HEK293 (cell line): ENCODE measurements around the gene ATG2A.
A peak's percentile ranks its signal among the peaks of the same experiment; 100 is the strongest.

ENCODE experiments used
- CTCF ChIA-PET: fragments of 350-600 bp; formaldehyde crosslinking; extraction: SDS; loops from one replicate; lab custom pipeline; 2021; ENCODE audit warnings: antibody characterized with exemption; lab: Yijun Ruan, JAX
- POLR2A ChIA-PET: fragments of 300-600 bp; formaldehyde crosslinking; extraction: SDS; loops from one replicate; lab custom pipeline; 2020; ENCODE audit warnings: antibody characterized with exemption, inconsistent platforms; lab: Yijun Ruan, JAX
- H3K27ac ChIP-seq: fragments of 200-500 bp; sonication (Bioruptor generic); 2 replicates; pipeline ENCODE4 v1.5.1; 2014; ENCODE audit warnings: low read depth, low read length, control low read depth, inconsistent platforms; ENCODE audit errors: extremely low read depth
- H3K36me3 ChIP-seq, 2 experiments: fragments of 200-500 bp in 1 of 2; sonication (Bioruptor generic) in 1 of 2; 1 replicate in 1 of 2; 2 replicates in 1 of 2; pipeline ENCODE4 v1.5.1; 2014 to 2017; ENCODE audit warnings: inconsistent platforms in 2 of 2, low read length in 2 of 2; ENCODE audit not compliant: control insufficient read depth in 2 of 2, insufficient read depth in 1 of 2
- H3K4me1 ChIP-seq: fragments of 200-500 bp; sonication (Bioruptor generic); 2 replicates; pipeline ENCODE4 v1.5.1; 2014; ENCODE audit warnings: mild to moderate bottlenecking, low read length, inconsistent platforms; ENCODE audit not compliant: control insufficient read depth, insufficient read depth
- H3K4me3 ChIP-seq: 2 replicates; pipeline ENCODE4 v1.5.1; 2011; ENCODE audit warnings: low read depth, mild to moderate bottlenecking, control low read depth, low read length, moderate library complexity
- H3K9me3 ChIP-seq: fragments of 200-500 bp; sonication (Bioruptor generic); 2 replicates; pipeline ENCODE4 v1.5.1; 2014; ENCODE audit warnings: low read depth, low read length, inconsistent platforms; ENCODE audit not compliant: control insufficient read depth, insufficient read depth
- CTCF ChIP-seq: fragments of 450-650 bp; formaldehyde crosslinking; IDR thresholded peaks from 2 replicates; pipeline ENCODE4 v1.5.1; 2016; ENCODE audit warnings: missing biosample characterization, missing genetic modification characterization
- GLIS1 ChIP-seq: fragments of 450-650 bp; formaldehyde crosslinking; IDR thresholded peaks from 2 replicates; pipeline ENCODE4 v1.5.1; 2016; ENCODE audit warnings: missing biosample characterization, missing genetic modification characterization
- GLIS2 ChIP-seq: fragments of 450-650 bp; formaldehyde crosslinking; IDR thresholded peaks from 2 replicates; pipeline ENCODE4 v1.5.1; 2016; ENCODE audit warnings: missing biosample characterization, missing genetic modification characterization
- KLF1 ChIP-seq: fragments of 450-650 bp; formaldehyde crosslinking; IDR thresholded peaks from 2 replicates; pipeline ENCODE4 v1.5.1; 2016; ENCODE audit warnings: missing biosample characterization, missing genetic modification characterization
- KLF17 ChIP-seq: fragments of 450-650 bp; formaldehyde crosslinking; IDR thresholded peaks from 2 replicates; pipeline ENCODE4 v1.5.1; 2016; ENCODE audit warnings: missing biosample characterization, missing genetic modification characterization
- KLF8 ChIP-seq: fragments of 450-650 bp; formaldehyde crosslinking; IDR thresholded peaks from 2 replicates; pipeline ENCODE4 v1.5.1; 2016; ENCODE audit warnings: missing biosample characterization, missing genetic modification characterization
- KLF9 ChIP-seq: fragments of 450-650 bp; formaldehyde crosslinking; IDR thresholded peaks from 2 replicates; pipeline ENCODE4 v1.5.1; 2016; ENCODE audit warnings: missing biosample characterization, missing genetic modification characterization, low read depth
- PATZ1 ChIP-seq: fragments of 450-650 bp; formaldehyde crosslinking; IDR thresholded peaks from 2 replicates; pipeline ENCODE4 v1.5.1; 2016; ENCODE audit warnings: missing biosample characterization, missing genetic modification characterization
- SP3 ChIP-seq: fragments of 450-650 bp; formaldehyde crosslinking; IDR thresholded peaks from 2 replicates; pipeline ENCODE4 v1.5.1; 2016; ENCODE audit warnings: missing biosample characterization, missing genetic modification characterization
- ZBTB11 ChIP-seq: fragments of 450-650 bp; formaldehyde crosslinking; conservative IDR thresholded peaks from 2 replicates; pipeline ENCODE4 v1.5.1; 2016; ENCODE audit warnings: low read depth, missing biosample characterization, missing genetic modification characterization
- ZBTB26 ChIP-seq: fragments of 450-650 bp; formaldehyde crosslinking; optimal IDR thresholded peaks from 2 replicates; pipeline ENCODE3; 2016; ENCODE audit warnings: missing biosample characterization, mild to moderate bottlenecking, missing genetic modification characterization
- ZFHX2 ChIP-seq: fragments of 450-650 bp; formaldehyde crosslinking; conservative IDR thresholded peaks from 2 replicates; pipeline ENCODE4 v1.5.1; 2016; ENCODE audit warnings: missing biosample characterization, missing genetic modification characterization
- ZIC2 ChIP-seq: fragments of 450-650 bp; formaldehyde crosslinking; IDR thresholded peaks from 2 replicates; pipeline ENCODE4 v1.5.1; 2016; ENCODE audit warnings: missing biosample characterization, missing genetic modification characterization
- ZNF112 ChIP-seq: fragments of 450-650 bp; formaldehyde crosslinking; IDR thresholded peaks from 2 replicates; pipeline ENCODE4 v1.5.0; 2017; ENCODE audit warnings: missing biosample characterization, missing genetic modification characterization
- ZNF24 ChIP-seq: fragments of 450-650 bp; formaldehyde crosslinking; IDR thresholded peaks from 2 replicates; pipeline ENCODE4 v1.5.1; 2016; ENCODE audit warnings: missing biosample characterization, missing genetic modification characterization
- ZNF266 ChIP-seq: fragments of 450-650 bp; formaldehyde crosslinking; IDR thresholded peaks from 2 replicates; pipeline ENCODE4 v1.5.1; 2016; ENCODE audit warnings: missing biosample characterization, missing genetic modification characterization, low read depth
- ZNF335 ChIP-seq: fragments of 450-650 bp; formaldehyde crosslinking; conservative IDR thresholded peaks from 2 replicates; pipeline ENCODE4 v1.5.1; 2016; ENCODE audit warnings: missing biosample characterization, missing genetic modification characterization
- ZNF341 ChIP-seq: fragments of 450-650 bp; formaldehyde crosslinking; IDR thresholded peaks from 2 replicates; pipeline ENCODE4; 2016; ENCODE audit warnings: low read depth, missing biosample characterization, missing genetic modification characterization
- ZNF558 ChIP-seq: fragments of 450-650 bp; formaldehyde crosslinking; IDR thresholded peaks from 2 replicates; pipeline ENCODE4 v1.5.1; 2016; ENCODE audit warnings: missing biosample characterization, missing genetic modification characterization
- ZXDB ChIP-seq: fragments of 450-650 bp; formaldehyde crosslinking; IDR thresholded peaks from 2 replicates; pipeline ENCODE4 v1.5.1; 2016; ENCODE audit warnings: missing biosample characterization, missing genetic modification characterization

The ATG2A gene

GRCh38 chr11:64887757-64888405 is 29.1 kb downstream of the ATG2A start:
- Histone ChIP-seq H3K4me1 (no peaks in the 10 kb centered on the region), H3K4me3 (no peak overlapping the region), H3K36me3 (no peaks in the 10 kb centered on the region), H3K27ac (no peak overlapping the region), H3K9me3 (no peaks in the 10 kb centered on the region)
- ChIA-PET CTCF (interaction anchor here (0.5 to 5.2 kb wide), 25 partner anchors 9 to 233 kb away, joined by 3 to 83 read pairs (median 3); partner anchors contain the start of gene EHD1), POLR2A (interaction anchor here (0.6 to 1.0 kb wide), 4 partner anchors 11 to 109 kb away, joined by 3 to 7 read pairs (median 4); no protein-coding TSS in a partner anchor)
- TF ChIP-seq ZBTB26 (tag by site-specific recombination) (peak; percentile 26), ZNF335 (tag by site-specific recombination) (peak; percentile 53), KLF1 (tag by site-specific recombination) (peak; percentile 28; the same call in 1 of the 2 replicates), ZNF24 (tag by site-specific recombination) (0 out of 2 replicates have a peak, but pooled peaks have one; percentile 17), ZIC2 (tag by site-specific recombination) (0 out of 2 replicates have a peak, but pooled peaks have one; percentile 10), GLIS1 (tag by site-specific recombination) (peak; percentile 56), ZNF341 (tag by site-specific recombination) (0 out of 2 replicates have a peak, but pooled peaks have one; percentile 16), ZFHX2 (tag by site-specific recombination) (no peak), GLIS2 (peak; percentile 80), SP3 (tag by site-specific recombination) (peak; percentile 46; the same call in 1 of the 2 replicates), PATZ1 (peak; percentile 95), ZNF112 (tag by site-specific recombination) (no peak), KLF8 (tag by site-specific recombination) (peak; percentile 45; the same call in 1 of the 2 replicates), KLF9 (tag by site-specific recombination) (peak; percentile 58; the same call in 1 of the 2 replicates), ZNF266 (tag by site-specific recombination) (no peak), ZNF558 (no peak), ZXDB (peak; percentile 61), CTCF (tag by site-specific recombination) (peak; percentile 84), KLF17 (peak; percentile 43; the same call in 1 of the 2 replicates), ZBTB11 (tag by site-specific recombination) (peak; percentile 40; the same call in 1 of the 2 replicates)
